H1 (cell line): ENCODE results near the gene EYA4. TPM values are rescaled to one million over a fixed set of nuclear protein-coding genes. Genes with fewer than 3 reads are reported as not detected.

Source experiments
- CTCF ChIA-PET: fragments of 300-600 bp; sonication (Branson Sonifier 250); formaldehyde crosslinking; loops from one replicate; lab custom pipeline; 2021; ENCODE audit not compliant: partially characterized antibody; lab: Charles Lee
- POLR2A ChIA-PET: fragments of 300-600 bp; sonication (Branson Sonifier 250); formaldehyde crosslinking; loops from one replicate; lab custom pipeline; 2021; ENCODE audit warnings: inconsistent platforms; ENCODE audit not compliant: partially characterized antibody; lab: Charles Lee
- DNase-seq, 2 experiments: peaks; one replicate each; pipeline versions ENCODE4 v3.0.0 to v3.0.0-alpha.2; 2010 to 2022; ENCODE audit warnings: low spot score in 2 of 2, low read depth in 1 of 2, mixed read lengths in 1 of 2
- FAIRE-seq: peaks from 2 replicates; lab custom pipeline; 2011; peaks lifted over from hg19 to GRCh38; lab: Jason Lieb, UNC
- H2AFZ ChIP-seq: 2 replicates; pipeline ENCODE4 v1.8.1; 2012; ENCODE audit warnings: low read length, inconsistent platforms
- H2AK5ac ChIP-seq: 2 replicates; pipeline ENCODE4 v1.6.1; 2013; ENCODE audit warnings: low read depth, low read length
- H2BK120ac ChIP-seq: replicated peaks from 2 replicates; pipeline ENCODE3; 2013; ENCODE audit warnings: low read depth, low read length, inconsistent platforms
- H2BK12ac ChIP-seq: 2 replicates; pipeline ENCODE4 v1.6.1; 2013; ENCODE audit warnings: low read depth, low read length
- H2BK15ac ChIP-seq: 2 replicates; pipeline ENCODE4 v1.6.1; 2013; ENCODE audit warnings: low read length
- H2BK20ac ChIP-seq: 2 replicates; pipeline ENCODE4 v1.6.1; 2013; ENCODE audit warnings: low read length
- H2BK5ac ChIP-seq: 2 replicates; pipeline ENCODE4 v1.6.1; 2013; ENCODE audit warnings: low read depth, low read length
- H3K14ac ChIP-seq: 2 replicates; pipeline ENCODE4 v1.6.1; 2013; ENCODE audit warnings: inconsistent platforms; ENCODE audit not compliant: insufficient read length
- H3K18ac ChIP-seq: 2 replicates; pipeline ENCODE4 v1.6.1; 2013; ENCODE audit warnings: low read length; ENCODE audit errors: extremely low read depth
- H3K23ac ChIP-seq: 2 replicates; pipeline ENCODE4 v1.6.1; 2013; ENCODE audit warnings: inconsistent platforms; ENCODE audit not compliant: insufficient read length
- H3K23me2 ChIP-seq: 2 replicates; pipeline ENCODE4 v1.6.1; 2013; ENCODE audit warnings: low read depth, low read length
- H3K27ac ChIP-seq: 2 replicates; pipeline ENCODE4 v1.6.1; 2011; ENCODE audit warnings: low read depth, low read length, inconsistent platforms
- H3K27me3 ChIP-seq, 4 experiments: replicated peaks in 1 of 4; 1 replicate in 1 of 4; 2 replicates in 3 of 4; pipeline versions ENCODE4 v1.6.1 to v1.8.1; 2011 to 2013; ENCODE audit warnings: low read length in 3 of 4, mild to moderate bottlenecking in 3 of 4, inconsistent platforms in 2 of 4, mixed read lengths in 2 of 4, moderate library complexity in 1 of 4; ENCODE audit not compliant: control insufficient read depth in 3 of 4, insufficient read depth in 3 of 4; ENCODE audit errors: extremely low read depth in 1 of 4
- H3K36me3 ChIP-seq, 4 experiments: 2 replicates each; pipeline versions ENCODE4 v1.6.1 to v1.8.1; 2011 to 2013; ENCODE audit warnings: mild to moderate bottlenecking in 4 of 4, low read length in 3 of 4, moderate library complexity in 2 of 4, control low read depth in 1 of 4, inconsistent platforms in 1 of 4; ENCODE audit not compliant: insufficient read depth in 4 of 4, control insufficient read depth in 2 of 4
- H3K4ac ChIP-seq: replicated peaks from 2 replicates; pipeline ENCODE3; 2013; ENCODE audit warnings: low read length, low read depth, mixed read lengths, inconsistent platforms; ENCODE audit not compliant: insufficient read length
- H3K4me1 ChIP-seq, 4 experiments: replicated peaks in 1 of 4; 1 replicate in 1 of 4; 2 replicates in 3 of 4; pipeline versions ENCODE4 v1.6.1 to v1.8.1; 2011 to 2013; ENCODE audit warnings: low read length in 3 of 4, inconsistent platforms in 2 of 4, mixed read lengths in 1 of 4; ENCODE audit not compliant: insufficient read depth in 4 of 4, control insufficient read depth in 3 of 4
- H3K4me2 ChIP-seq, 2 experiments: 2 replicates each; pipeline versions ENCODE4 v1.6.1 to v1.8.1; 2011 to 2013; ENCODE audit warnings: low read depth in 2 of 2, low read length in 2 of 2, control low read depth in 1 of 2, inconsistent platforms in 1 of 2, mild to moderate bottlenecking in 1 of 2; ENCODE audit not compliant: insufficient read depth in 1 of 2
- H3K4me3 ChIP-seq, 4 experiments: fragments of 200-600, 300-600 bp in 1 of 4; sonication (generic), shearing (Covaris generic), sonication (Bioruptor Twin) in 1 of 4; 2 replicates each; pipeline versions ENCODE4 v1.5.1 to v1.8.1; 2011 to 2016; ENCODE audit warnings: low read length in 4 of 4, low read depth in 3 of 4, control low read depth in 2 of 4, inconsistent platforms in 2 of 4, mild to moderate bottlenecking in 2 of 4, mixed read lengths in 1 of 4, moderate library complexity in 1 of 4; ENCODE audit not compliant: insufficient read depth in 2 of 4; ENCODE audit errors: extremely low read depth in 1 of 4
- H3K56ac ChIP-seq: replicated peaks from 2 replicates; pipeline ENCODE3; 2013; ENCODE audit warnings: low read depth, mild to moderate bottlenecking, mixed read lengths, low read length, inconsistent platforms; ENCODE audit not compliant: insufficient read length
- H3K79me1 ChIP-seq: 2 replicates; pipeline ENCODE4 v1.6.1; 2013; ENCODE audit warnings: low read depth, low read length, control low read depth
- H3K79me2 ChIP-seq, 2 experiments: 2 replicates each; pipeline versions ENCODE4 v1.6.1 to v1.8.1; 2012 to 2013; ENCODE audit warnings: low read length in 2 of 2, mild to moderate bottlenecking in 2 of 2, inconsistent platforms in 1 of 2; ENCODE audit not compliant: insufficient read depth in 2 of 2, control insufficient read depth in 1 of 2
- H3K9ac ChIP-seq, 4 experiments: replicated peaks in 1 of 4; 1 replicate in 1 of 4; 2 replicates in 3 of 4; pipeline versions ENCODE4 v1.6.1 to v1.8.1; 2011 to 2013; ENCODE audit warnings: low read depth in 3 of 4, low read length in 3 of 4, control low read depth in 2 of 4, mild to moderate bottlenecking in 2 of 4, moderate library complexity in 2 of 4, inconsistent platforms in 1 of 4; ENCODE audit errors: extremely low read depth in 1 of 4
- H3K9me3 ChIP-seq, 2 experiments: 2 replicates each; pipeline versions ENCODE4 v1.6.1 to v1.8.1; 2012 to 2013; ENCODE audit warnings: mild to moderate bottlenecking in 2 of 2, moderate library complexity in 2 of 2, control low read depth in 1 of 2, inconsistent platforms in 1 of 2, low read depth in 1 of 2, low read length in 1 of 2, mixed read lengths in 1 of 2; ENCODE audit not compliant: insufficient read depth in 2 of 2
- H4K20me1 ChIP-seq, 2 experiments: replicated peaks in 1 of 2; 2 replicates each; pipeline versions ENCODE3 to v1.8.1; 2011 to 2013; ENCODE audit warnings: inconsistent platforms in 2 of 2, low read length in 2 of 2, mild to moderate bottlenecking in 1 of 2; ENCODE audit not compliant: insufficient read depth in 2 of 2, control insufficient read depth in 1 of 2
- H4K5ac ChIP-seq: 2 replicates; pipeline ENCODE4 v1.6.1; 2013; ENCODE audit warnings: low read length, low read depth, mixed read lengths, inconsistent platforms; ENCODE audit not compliant: insufficient read length
- H4K8ac ChIP-seq: 2 replicates; pipeline ENCODE4 v1.8.0; 2013; ENCODE audit warnings: mild to moderate bottlenecking, moderate library complexity, low read length, inconsistent platforms; ENCODE audit not compliant: insufficient read depth; ENCODE audit errors: extremely low read depth
- H4K91ac ChIP-seq: replicated peaks from 2 replicates; pipeline ENCODE3; 2013; ENCODE audit warnings: low read length, mixed read lengths, inconsistent platforms; ENCODE audit not compliant: insufficient read length
- CHD1 ChIP-seq: IDR thresholded peaks from 2 replicates; pipeline ENCODE4 v1.6.1; 2012; ENCODE audit warnings: low read depth, low read length, improper control_type of control experiment
- CHD2 ChIP-seq: IDR thresholded peaks from 2 replicates; pipeline ENCODE4 v1.6.1; 2012; ENCODE audit warnings: low read length, improper control_type of control experiment
- CREB1 ChIP-seq: IDR thresholded peaks from 2 replicates; pipeline ENCODE4 v1.6.1; 2012; ENCODE audit warnings: inconsistent platforms
- CTBP2 ChIP-seq: IDR thresholded peaks from 2 replicates; pipeline ENCODE4 v1.7.0; 2011; ENCODE audit warnings: borderline replicate concordance, mild to moderate bottlenecking, moderate library complexity, mixed read lengths, low read length; ENCODE audit not compliant: insufficient read depth, insufficient read length
- HDAC6 ChIP-seq: IDR thresholded peaks from one replicate; pipeline ENCODE4 v1.7.1; 2012; ENCODE audit warnings: low read depth, mild to moderate bottlenecking, inconsistent platforms, low read length, moderate library complexity
- KDM1A ChIP-seq: fragments of 200-600, 300-600 bp; sonication (generic); IDR thresholded peaks from 2 replicates; pipeline ENCODE4 v1.7.1; 2016; ENCODE audit warnings: mild to moderate bottlenecking, low read length, borderline replicate concordance
- POLR2AphosphoS5 ChIP-seq: IDR thresholded peaks from 2 replicates; pipeline ENCODE4 v1.6.1; 2011; ENCODE audit warnings: low read depth, low read length
- RAD21 ChIP-seq, 2 experiments: IDR thresholded peaks in 1 of 2; conservative IDR thresholded peaks in 1 of 2; 2 replicates each; pipeline ENCODE4 v1.6.1; 2011; ENCODE audit warnings: low read depth in 2 of 2, low read length in 2 of 2, improper control_type of control experiment in 1 of 2, inconsistent platforms in 1 of 2, mild to moderate bottlenecking in 1 of 2, moderate library complexity in 1 of 2
- RXRA ChIP-seq: IDR thresholded peaks from 2 replicates; pipeline ENCODE4 v1.6.1; 2011; ENCODE audit warnings: low read depth, mild to moderate bottlenecking, low read length, moderate library complexity; ENCODE audit not compliant: insufficient read depth
- SAP30 ChIP-seq: fragments of 300-600 bp; sonication (generic); IDR thresholded peaks from 2 replicates; pipeline ENCODE4 v1.7.1; 2012; ENCODE audit warnings: low read length, moderate library complexity, mild to moderate bottlenecking, inconsistent platforms; ENCODE audit not compliant: insufficient read depth, insufficient replicate concordance
- SP4 ChIP-seq: IDR thresholded peaks from 2 replicates; pipeline ENCODE4 v1.6.1; 2012; ENCODE audit warnings: low read length, inconsistent platforms
- TAF1 ChIP-seq: IDR thresholded peaks from 2 replicates; pipeline ENCODE4 v1.6.1; 2011; ENCODE audit warnings: mild to moderate bottlenecking, low read depth, low read length
- WGBS, 2 experiments: shearing (Covaris generic) in 1 of 2; methylation state at CpG; one replicate each; pipeline versions ENCODE4 v1.1.6 to v1.1.7; 2013 to 2015; ENCODE audit warnings: low lambda C conversion rate in 2 of 2, mixed read lengths in 2 of 2, inconsistent platforms in 1 of 2, low coverage in 1 of 2, missing lambda C conversion rate in 1 of 2; ENCODE audit not compliant: insufficient replicate concordance in 2 of 2, insufficient coverage in 1 of 2, insufficient read length in 1 of 2; ENCODE audit errors: extremely low coverage in 1 of 2, missing lambda C conversion rate in 1 of 2; 5-methylcytosine and 5-hydroxymethylcytosine counted together
- polyA plus RNA-seq, 7 experiments: library from polyadenylated mRNA; depleted of rRNA in 3 of 7; stranded (reverse) in 5 of 7; unstranded in 2 of 7; fragments of >200 nt in 5 of 7; fragments of 200-250 nt in 2 of 7; gene quantifications; 1 replicate in 5 of 7; 2 replicates in 1 of 7; 4 replicates in 1 of 7; pipeline versions ENCODE4 v1.2.1 to v1.2.3, GENCODE V29; 2011 to 2013; ENCODE audit warnings: missing spikeins in 2 of 7, mixed read lengths in 2 of 7
- total RNA-seq: library from RNA; stranded (reverse); fragmentation: NEBNext Ultra II Directional; extraction: Animal tissue kit (Norgen Biotek cat#: 25700); gene quantifications from 2 replicates; pipeline ENCODE4 v1.2.1, GENCODE V29; 2021
- TF ChIP-seq, protein P1 (sequence below): IDR thresholded peaks from 2 replicates; pipeline ENCODE4 v1.6.1; 2012; ENCODE audit warnings: low read length, inconsistent platforms

EYA4 gene
- total and polyA plus RNA-seq, 2 of the 8 experiments (the other 6 are each of a cell fraction or from before 2014, with no cell fraction given): 0.06 to 0.17 TPM

DNA sequence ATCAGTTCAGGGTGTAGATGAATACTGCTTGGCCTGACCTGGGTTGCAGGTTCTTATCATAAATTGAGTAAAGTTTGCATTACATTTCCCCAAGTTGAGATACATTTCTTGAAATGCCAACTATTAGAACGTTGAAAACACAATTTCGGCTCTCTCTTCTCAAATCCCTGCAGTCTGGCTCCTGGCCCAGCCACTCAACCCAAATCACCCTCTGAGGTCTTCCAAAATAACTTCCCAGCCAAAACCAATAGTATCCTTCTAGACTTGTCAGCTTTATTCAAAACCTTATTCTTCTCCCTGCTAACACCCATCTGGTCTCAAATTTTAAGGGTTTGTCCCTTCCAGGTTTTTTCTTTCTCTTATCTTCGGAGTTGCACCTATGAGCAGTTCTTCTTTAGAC lies 263.6 kb downstream of the EYA4 start:
- Histone ChIP-seq H3K9me3 (no peaks in the 10 kb centered on the region), H4K5ac (no peak overlapping the region), H3K79me2 (no peaks in the 10 kb centered on the region), H4K8ac (no peak overlapping the region), H2BK15ac (no peak overlapping the region), H2AK5ac (no peak overlapping the region), H2BK120ac (no peak overlapping the region), H3K36me3 (no peaks in the 10 kb centered on the region), H4K91ac (no peak overlapping the region), H3K27ac (no peak overlapping the region), H3K79me1 (no peaks in the 10 kb centered on the region), H2BK5ac (no peak overlapping the region), H3K4me2 (no peak overlapping the region), H3K27me3 (peaks cover 0 to 1% (median 0%) of the 10 kb centered on the region in 4 experiments; a peak in 1 of 7 replicates), H3K14ac (no peak overlapping the region), H2BK20ac (no peak overlapping the region), H3K23ac (no peak overlapping the region), H3K4me3 (no peak overlapping the region), H3K4ac (no peak overlapping the region), H3K18ac (no peak overlapping the region), H3K56ac (no peak overlapping the region), H3K4me1 (no peaks in the 10 kb centered on the region), H3K9ac (no peak overlapping the region), H4K20me1 (no peaks in the 10 kb centered on the region), H2BK12ac (no peak overlapping the region), H2AFZ (no peak overlapping the region), H3K23me2 (no peaks in the 10 kb centered on the region)
- FAIRE-seq (no peak), DNase-seq (no peak)
- POLR2A ChIA-PET: no interaction called here
- 91% methylated on average over 3 of the region's 3 CpGs; no CpG with 5 or more reads in 1 of the 2 experiments for WGBS, 2 experiments
- CTCF ChIA-PET: interaction anchor here (0.7 to 1.0 kb wide), 2 partner anchors 17 to 319 kb away, joined by 3 read pairs; no protein-coding TSS in a partner anchor
- TF ChIP-seq TAF1 (no peak), SAP30 (no peak), KDM1A (no peak), CTBP2 (no peak), CHD2 (no peak), RAD21 (IDR thresholded peaks at IDR 0.05 in 1 of 2, conservative IDR thresholded peaks at IDR 0.05 in 1 of 2; ENCODE audit: low read depth in 2 of 2, low read length in 2 of 2) (no peak), RXRA (no peak), SP4 (no peak), CREB1 (no peak), HDAC6 (no peak), CHD1 (no peak), POLR2AphosphoS5 (no peak)
- TF ChIP-seq, protein P1, sequence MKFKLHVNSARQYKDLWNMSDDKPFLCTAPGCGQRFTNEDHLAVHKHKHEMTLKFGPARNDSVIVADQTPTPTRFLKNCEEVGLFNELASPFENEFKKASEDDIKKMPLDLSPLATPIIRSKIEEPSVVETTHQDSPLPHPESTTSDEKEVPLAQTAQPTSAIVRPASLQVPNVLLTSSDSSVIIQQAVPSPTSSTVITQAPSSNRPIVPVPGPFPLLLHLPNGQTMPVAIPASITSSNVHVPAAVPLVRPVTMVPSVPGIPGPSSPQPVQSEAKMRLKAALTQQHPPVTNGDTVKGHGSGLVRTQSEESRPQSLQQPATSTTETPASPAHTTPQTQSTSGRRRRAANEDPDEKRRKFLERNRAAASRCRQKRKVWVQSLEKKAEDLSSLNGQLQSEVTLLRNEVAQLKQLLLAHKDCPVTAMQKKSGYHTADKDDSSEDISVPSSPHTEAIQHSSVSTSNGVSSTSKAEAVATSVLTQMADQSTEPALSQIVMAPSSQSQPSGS: no peak
